Erythroblast (primary cell): ENCODE data around the gene SLC6A9.
A peak's percentile ranks its signal among the peaks of the same experiment; 100 is the strongest.

Experiments used
- DNase-seq, 2 experiments: peaks; one replicate each; lab custom pipeline; 2025; lab: John Stamatoyannopoulos, UW
- GATA1 ChIP-seq: IDR thresholded peaks from 2 replicates; pipeline ENCODE4 v1.6.1; 2011; ENCODE audit warnings: low read depth, mild to moderate bottlenecking, control low read depth, low read length, moderate library complexity
- POLR2A ChIP-seq: IDR thresholded peaks from 2 replicates; pipeline ENCODE4 v1.6.1; 2011; ENCODE audit warnings: mild to moderate bottlenecking, low read length

The SLC6A9 gene

GRCh38 chr1:44029911-44030604, 1.2 kb downstream of the SLC6A9 start:
- TF ChIP-seq POLR2A = peak; percentile 52
- TF ChIP-seq GATA1 = no peak
- peak; percentile 98 to 99 for DNase-seq

DNA sequence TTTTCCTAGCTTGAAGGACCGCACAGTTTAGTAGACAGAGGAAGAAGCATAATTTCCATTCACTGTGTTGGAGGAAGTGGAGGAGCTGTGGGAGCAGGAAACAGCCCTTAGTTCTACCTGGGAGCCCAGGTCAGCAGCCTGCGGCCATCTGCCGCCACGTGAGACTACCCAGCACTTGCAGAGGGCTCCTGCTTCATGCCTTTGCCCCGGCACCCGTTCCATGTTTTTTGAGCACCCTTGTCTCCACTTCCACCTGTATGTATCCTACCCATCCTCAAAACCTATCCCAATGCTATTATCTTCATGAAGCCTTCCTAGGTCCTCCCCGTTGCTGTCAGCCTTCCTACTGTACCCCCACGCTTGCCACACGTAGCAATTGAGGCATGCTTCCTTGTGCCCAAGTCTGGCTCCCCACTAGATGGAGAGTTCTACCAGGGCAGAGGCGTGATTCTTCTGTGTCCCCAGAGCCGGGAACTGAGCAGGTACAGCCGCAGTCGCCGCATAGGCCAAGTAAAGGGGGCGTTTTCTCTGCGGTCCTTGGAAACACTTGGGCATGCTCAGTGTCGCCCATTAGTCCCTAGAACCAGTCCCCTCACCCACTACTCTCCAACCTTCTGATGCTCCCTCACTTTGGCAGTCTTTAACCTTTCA, 1.9 kb downstream of the SLC6A9 start:
- DNase-seq = no peak
- TF ChIP-seq POLR2A = no peak

GRCh38 chr1:44027320-44027719, 3.9 kb downstream of the SLC6A9 start:
- no peak for DNase-seq
- no peak for TF ChIP-seq POLR2A
- TF ChIP-seq GATA1 = no peak

GRCh38 chr1:44025816-44026215, 5.4 kb downstream of the SLC6A9 start:
- DNase-seq = no peak
- TF ChIP-seq POLR2A = no peak

DNA sequence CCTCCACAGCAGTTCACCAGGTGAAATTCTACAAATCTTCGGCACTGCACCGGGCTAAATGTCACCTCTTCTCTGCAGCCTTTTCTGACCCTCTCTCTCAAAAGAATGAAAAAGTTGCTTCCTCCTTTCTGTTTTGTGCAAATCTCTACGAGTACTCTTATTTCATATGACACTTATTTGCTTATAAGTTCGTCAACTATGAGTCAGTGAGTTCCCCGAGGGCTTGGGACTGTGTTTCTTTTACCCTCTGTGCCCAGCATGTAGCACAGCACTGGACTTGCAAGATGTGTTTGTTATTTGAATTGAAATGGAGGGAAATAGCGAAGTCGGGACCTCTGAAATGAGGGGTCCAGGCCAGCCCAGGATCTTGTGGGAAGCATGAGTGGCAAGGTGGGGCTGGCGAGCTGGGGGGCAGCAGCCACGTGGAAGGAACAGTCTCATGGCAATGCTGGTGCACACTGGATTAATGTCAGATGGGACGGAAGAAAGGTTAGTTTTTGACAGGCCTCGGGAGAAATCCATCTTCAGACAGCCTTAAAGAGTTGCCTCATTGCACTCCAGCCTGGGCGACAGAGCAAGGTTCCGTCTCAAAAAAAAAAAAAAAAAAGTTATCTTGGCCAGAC, 6.2 kb downstream of the SLC6A9 start:
- TF ChIP-seq GATA1 = no peak
- no peak for DNase-seq

DNA sequence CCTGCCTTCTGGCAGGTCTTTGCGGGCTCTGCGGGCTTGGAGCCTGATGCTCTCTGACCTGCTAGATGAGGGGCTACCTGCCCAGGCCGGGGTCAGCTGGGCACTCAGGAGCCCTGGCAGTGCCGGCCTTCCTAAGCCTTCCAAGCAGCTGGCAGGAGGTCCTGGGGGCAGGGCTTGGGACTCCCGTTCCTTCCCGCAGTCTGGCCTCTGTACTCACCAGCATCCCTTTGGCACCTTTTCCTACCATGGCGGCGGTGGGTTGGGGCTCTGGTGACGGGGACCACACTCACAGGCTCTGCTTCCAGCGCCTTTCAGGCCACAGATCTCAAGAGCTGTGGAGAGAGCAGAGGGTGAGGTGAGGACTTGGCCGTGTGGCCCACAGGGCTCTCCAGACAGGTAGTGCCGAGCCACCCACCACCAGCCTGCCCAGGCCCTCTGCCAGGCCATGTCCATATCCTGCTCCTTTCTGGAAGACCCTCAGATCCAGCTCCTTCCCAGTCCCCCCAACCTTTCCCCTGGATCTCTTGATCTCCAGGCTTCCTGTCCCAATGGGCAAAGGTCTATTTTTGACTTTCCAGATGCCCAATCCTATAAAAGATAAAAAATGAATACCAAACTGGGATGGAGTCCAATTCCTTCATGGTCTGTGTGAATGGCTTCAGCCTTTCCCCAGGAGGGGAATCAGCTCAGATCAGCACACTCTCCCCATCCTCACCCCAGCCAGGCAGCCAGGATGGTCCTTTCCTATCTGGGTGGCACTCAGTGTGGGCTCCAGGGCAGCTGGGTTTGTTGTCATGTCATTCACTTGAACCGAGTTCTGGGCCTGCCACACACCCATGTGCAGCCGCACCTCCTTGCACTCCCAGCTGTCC, 7.0 kb downstream of the SLC6A9 start:
- TF ChIP-seq POLR2A (no peak), GATA1 (no peak)

GRCh38 chr1:44021581-44022321, 9.5 kb downstream of the SLC6A9 start:
- TF ChIP-seq POLR2A (no peak), GATA1 (no peak)
- DNase-seq = no peak

More for the DNA sequence above, 7.0 kb downstream of the SLC6A9 start:
- no peak for DNase-seq

DNA sequence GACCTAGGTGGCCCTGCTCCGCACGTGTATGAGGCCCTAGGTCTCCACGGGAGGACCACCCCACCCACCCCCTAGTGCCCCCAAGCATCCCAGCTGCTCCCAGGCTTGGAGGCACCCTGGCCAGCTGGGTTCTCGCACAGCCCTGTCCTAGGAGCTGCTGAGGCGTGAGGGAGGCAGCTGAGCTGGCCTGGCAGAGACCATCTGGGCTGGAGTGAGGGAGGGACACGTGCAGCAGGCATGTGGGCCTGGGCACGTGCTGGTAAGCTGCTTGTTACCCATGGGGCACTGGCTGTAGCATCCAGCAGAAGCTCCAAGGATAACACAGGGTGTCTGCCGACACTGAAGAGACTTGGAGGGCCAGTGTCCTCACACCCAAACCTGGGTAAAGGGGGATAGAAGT, 10.1 kb downstream of the SLC6A9 start:
- TF ChIP-seq GATA1 (no peak), POLR2A (no peak)

GRCh38 chr1:44020464-44020863, 10.8 kb downstream of the SLC6A9 start:
- TF ChIP-seq GATA1 = no peak
- no peak for TF ChIP-seq POLR2A
- no peak for DNase-seq

More for the DNA sequence above, 10.1 kb downstream of the SLC6A9 start:
- DNase-seq = no peak

- no peak for TF ChIP-seq POLR2A
- TF ChIP-seq GATA1 = no peak
- no peak for DNase-seq
Observed at GRCh38 chr1:44019466-44019948, 11.8 kb downstream of the SLC6A9 start.

GRCh38 chr1:44016890-44017400, 14.3 kb downstream of the SLC6A9 start:
- no peak for TF ChIP-seq GATA1
- no peak for TF ChIP-seq POLR2A
- DNase-seq = no peak

GRCh38 chr1:44016041-44016889, 15.0 kb downstream of the SLC6A9 start:
- DNase-seq = no peak

More at GRCh38 chr1:44016041-44016889, 15.0 kb downstream of the SLC6A9 start:
- TF ChIP-seq GATA1 (no peak), POLR2A (no peak)
